Mesendoderm (in vitro differentiated cells): ENCODE data around the gene CRISPLD2.

Experiments used
- DNase-seq: peaks from one replicate; pipeline ENCODE4 v3.0.0; 2013
- H2AK5ac ChIP-seq: 2 replicates; pipeline ENCODE4 v1.6.1; 2013; ENCODE audit warnings: low read length, inconsistent platforms
- H2BK120ac ChIP-seq: 2 replicates; pipeline ENCODE4 v1.6.1; 2013; ENCODE audit warnings: low read depth, mild to moderate bottlenecking, low read length, moderate library complexity, mixed read lengths
- H2BK15ac ChIP-seq: replicated peaks from 2 replicates; pipeline ENCODE4 v1.6.1; 2013; ENCODE audit warnings: low read depth, mild to moderate bottlenecking, moderate library complexity
- H2BK5ac ChIP-seq: 2 replicates; pipeline ENCODE4 v1.6.1; 2013; ENCODE audit warnings: low read length, inconsistent platforms
- H3K18ac ChIP-seq: 2 replicates; pipeline ENCODE4 v1.6.1; 2013; ENCODE audit warnings: mild to moderate bottlenecking, low read length, mixed read lengths
- H3K23ac ChIP-seq: one replicate; pipeline ENCODE4 v1.6.1; 2013; ENCODE audit warnings: low read length
- H3K27ac ChIP-seq: 2 replicates; pipeline ENCODE4 v1.5.1; 2013; ENCODE audit warnings: low read depth, mild to moderate bottlenecking, inconsistent platforms, low read length, moderate library complexity
- H3K27me3 ChIP-seq: 2 replicates; pipeline ENCODE4 v1.6.1; 2013; ENCODE audit warnings: low read length, control low read depth, mild to moderate bottlenecking, inconsistent platforms; ENCODE audit not compliant: insufficient read depth, poor library complexity
- H3K36me3 ChIP-seq: 2 replicates; pipeline ENCODE4 v1.6.1; 2013; ENCODE audit warnings: low read length, inconsistent platforms; ENCODE audit not compliant: control insufficient read depth, insufficient read depth
- H3K4ac ChIP-seq: one replicate; pipeline ENCODE4 v1.6.1; 2013; ENCODE audit warnings: low read depth, mild to moderate bottlenecking, low read length, moderate library complexity
- H3K4me1 ChIP-seq: 2 replicates; pipeline ENCODE4 v1.6.1; 2013; ENCODE audit warnings: low read depth, low read length, inconsistent platforms; ENCODE audit not compliant: control insufficient read depth
- H3K4me2 ChIP-seq: 2 replicates; pipeline ENCODE4 v1.6.1; 2013; ENCODE audit warnings: low read length
- H3K4me3 ChIP-seq: 2 replicates; pipeline ENCODE4 v1.5.1; 2013; ENCODE audit warnings: mild to moderate bottlenecking, low read length
- H3K56ac ChIP-seq: one replicate; pipeline ENCODE4 v1.6.1; 2013; ENCODE audit warnings: low read length
- H3K79me1 ChIP-seq: 2 replicates; pipeline ENCODE4 v1.6.1; 2013; ENCODE audit warnings: low read length, inconsistent platforms
- H3K79me2 ChIP-seq: 2 replicates; pipeline ENCODE4 v1.6.1; 2013; ENCODE audit warnings: mild to moderate bottlenecking, low read length; ENCODE audit not compliant: control insufficient read depth, insufficient read depth
- H3K9ac ChIP-seq: 2 replicates; pipeline ENCODE4 v1.6.1; 2013; ENCODE audit warnings: low read length, inconsistent platforms
- H4K5ac ChIP-seq: one replicate; pipeline ENCODE4 v1.6.1; 2013; ENCODE audit warnings: low read length
- H4K8ac ChIP-seq: one replicate; pipeline ENCODE4 v1.6.1; 2013; ENCODE audit warnings: low read depth, mild to moderate bottlenecking, control low read depth, low read length, moderate library complexity
- WGBS: extraction: QIAGEN DNeasy Blood & Tissue Kit; methylation state at CpG from one replicate; pipeline ENCODE4 v1.1.7; 2013; ENCODE audit warnings: low lambda C conversion rate, missing lambda C conversion rate; ENCODE audit not compliant: insufficient coverage; ENCODE audit errors: extremely low coverage; 5-methylcytosine and 5-hydroxymethylcytosine counted together

Gene CRISPLD2

DNA sequence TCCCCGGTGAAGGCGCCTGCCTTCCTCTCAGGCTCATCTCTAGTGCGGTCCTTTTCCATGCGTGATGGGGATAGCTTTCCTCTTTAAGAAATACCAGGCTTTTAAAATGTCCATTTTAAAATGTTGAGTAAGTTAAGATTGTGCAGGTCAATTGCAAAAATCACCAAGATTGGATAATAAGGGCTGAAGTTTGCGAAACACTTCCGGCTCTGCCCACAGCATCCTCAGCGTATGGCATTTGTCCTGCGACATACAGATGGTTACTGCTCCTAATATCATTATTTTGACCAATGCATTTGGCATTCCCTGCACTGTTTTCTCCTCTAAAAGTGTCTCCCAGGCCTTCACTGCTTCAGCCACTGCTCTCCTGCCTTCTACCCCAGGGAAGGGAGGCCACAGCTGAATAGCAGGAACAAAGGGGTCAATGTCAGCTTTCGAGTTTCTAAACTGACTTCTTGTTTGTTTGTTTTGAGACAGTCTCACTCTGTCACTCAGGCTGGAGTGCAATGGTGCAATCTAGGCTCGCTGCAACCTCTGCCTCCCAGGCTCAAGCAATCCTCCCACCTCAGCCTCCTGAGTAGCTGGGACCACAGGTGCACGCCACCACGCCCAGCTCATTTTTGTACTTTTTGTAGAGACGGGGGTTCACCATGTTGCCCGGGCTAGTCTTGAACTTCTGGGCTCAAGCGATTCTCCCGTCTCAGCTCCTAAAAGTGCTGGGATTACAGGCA lies 91.9 kb downstream of the CRISPLD2 start:
- Histone ChIP-seq H3K79me2 (no peaks in the 10 kb centered on the region), H3K4me1 (no peaks in the 10 kb centered on the region), H3K27me3 (no peaks in the 10 kb centered on the region), H3K27ac (no peak overlapping the region), H3K9ac (no peak overlapping the region), H3K4me3 (no peak overlapping the region), H2BK15ac (no peak overlapping the region), H4K5ac (no peak overlapping the region), H2BK120ac (no peak overlapping the region), H3K18ac (no peak overlapping the region), H3K4ac (no peak overlapping the region), H2BK5ac (no peak overlapping the region), H4K8ac (no peak overlapping the region), H2AK5ac (no peak overlapping the region), H3K4me2 (no peak overlapping the region), H3K36me3 (no peaks in the 10 kb centered on the region), H3K23ac (no peak overlapping the region), H3K56ac (no peak overlapping the region), H3K79me1 (no peaks in the 10 kb centered on the region)
- no CpG with 5 or more reads among the region's 16 CpGs for WGBS
- DNase-seq: no peak

DNA sequence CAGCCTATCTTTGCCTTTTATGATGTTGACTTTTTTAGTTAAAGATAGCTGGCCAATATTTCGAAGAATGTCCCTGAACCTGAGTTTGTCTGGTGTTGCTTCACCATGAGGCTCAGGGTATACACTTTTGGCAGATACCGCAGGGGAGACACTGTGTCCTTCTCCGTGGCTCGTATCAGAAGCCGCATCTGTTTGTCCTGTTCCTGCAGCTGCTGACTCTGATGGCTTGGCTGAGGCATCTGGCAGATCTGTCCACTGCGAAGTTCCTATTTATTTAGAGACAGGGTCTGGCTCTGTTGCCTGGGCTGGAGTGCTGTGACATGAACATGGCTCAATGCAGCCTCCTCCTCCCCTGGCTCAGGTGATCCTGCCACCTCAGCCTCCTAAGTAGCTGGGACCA lies 93.5 kb downstream of the CRISPLD2 start:
- Histone ChIP-seq H2BK120ac (no peak overlapping the region), H3K4me3 (no peak overlapping the region), H3K79me2 (no peaks in the 10 kb centered on the region), H4K5ac (no peak overlapping the region), H2AK5ac (no peak overlapping the region), H3K4me2 (no peak overlapping the region), H2BK5ac (no peak overlapping the region), H3K27ac (no peak overlapping the region), H3K23ac (no peak overlapping the region), H3K4me1 (no peaks in the 10 kb centered on the region), H3K27me3 (no peaks in the 10 kb centered on the region), H4K8ac (no peak overlapping the region), H3K56ac (no peak overlapping the region), H3K4ac (no peak overlapping the region), H3K18ac (no peak overlapping the region), H2BK15ac (no peak overlapping the region), H3K79me1 (no peaks in the 10 kb centered on the region), H3K36me3 (no peaks in the 10 kb centered on the region), H3K9ac (no peak overlapping the region)
- DNase-seq: no peak
- no CpG with 5 or more reads among the region's 6 CpGs for WGBS

DNA sequence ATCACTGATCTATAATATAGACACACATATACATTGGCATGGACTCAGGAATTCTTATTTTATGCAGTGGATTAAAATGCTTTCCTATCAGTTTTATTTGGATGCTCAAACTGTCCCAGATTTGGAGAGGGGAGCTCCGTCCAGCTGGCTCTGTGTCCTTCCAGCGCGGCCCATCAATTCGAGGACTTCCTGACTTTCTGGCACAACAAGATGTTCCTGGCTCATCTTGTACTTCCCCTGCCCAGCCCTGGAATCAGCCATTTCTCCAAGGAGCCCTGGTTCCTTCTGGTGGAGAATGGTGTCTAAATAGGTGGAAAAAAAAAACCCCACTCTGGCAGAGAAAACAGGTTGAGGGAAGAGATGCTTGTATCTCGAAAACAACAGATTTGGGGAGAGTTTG lies 94.5 kb downstream of the CRISPLD2 start:
- DNase-seq: no peak
- H3K4me1 ChIP-seq: no peaks in the 10 kb centered on the region
- no peak overlapping the region for H3K4me3 ChIP-seq
- no CpG with 5 or more reads among the region's 5 CpGs for WGBS
- H3K18ac ChIP-seq: no peak overlapping the region
- no peak overlapping the region for H3K27ac ChIP-seq
- no peak overlapping the region for H4K8ac ChIP-seq
- H3K4ac ChIP-seq: no peak overlapping the region
- H2AK5ac ChIP-seq: no peak overlapping the region
- no peak overlapping the region for H3K4me2 ChIP-seq
- H3K9ac ChIP-seq: no peak overlapping the region
- no peak overlapping the region for H2BK120ac ChIP-seq
- H3K27me3 ChIP-seq: no peaks in the 10 kb centered on the region
- no peak overlapping the region for H3K23ac ChIP-seq
- no peak overlapping the region for H2BK5ac ChIP-seq
- no peaks in the 10 kb centered on the region for H3K36me3 ChIP-seq
- H4K5ac ChIP-seq: no peak overlapping the region
- no peaks in the 10 kb centered on the region for H3K79me1 ChIP-seq
- H3K79me2 ChIP-seq: no peaks in the 10 kb centered on the region
- H2BK15ac ChIP-seq: no peak overlapping the region
- no peak overlapping the region for H3K56ac ChIP-seq

DNA sequence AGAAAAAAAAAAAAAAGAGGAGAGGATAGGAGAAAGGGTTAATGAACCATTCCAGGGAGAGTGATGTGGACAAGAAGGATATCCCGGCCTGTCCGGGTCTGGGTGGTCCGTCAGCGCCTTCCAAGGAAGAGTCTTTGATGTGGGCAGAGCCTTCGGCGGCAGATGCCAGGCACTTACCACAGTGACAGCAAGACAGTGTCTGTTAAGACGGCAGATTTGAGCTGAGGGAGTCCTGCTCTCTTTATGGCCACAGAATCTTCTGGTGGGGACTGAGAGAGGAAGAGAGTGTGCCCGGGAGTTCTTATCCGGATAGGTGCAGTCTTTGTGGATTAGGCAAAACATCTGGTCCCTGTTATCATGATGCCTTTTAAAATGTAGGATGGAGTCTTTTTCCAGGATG lies 96.4 kb downstream of the CRISPLD2 start:
- no peaks in the 10 kb centered on the region for H3K27me3 ChIP-seq
- no CpG with 5 or more reads among the region's 9 CpGs for WGBS
- H3K56ac ChIP-seq: no peak overlapping the region

DNA sequence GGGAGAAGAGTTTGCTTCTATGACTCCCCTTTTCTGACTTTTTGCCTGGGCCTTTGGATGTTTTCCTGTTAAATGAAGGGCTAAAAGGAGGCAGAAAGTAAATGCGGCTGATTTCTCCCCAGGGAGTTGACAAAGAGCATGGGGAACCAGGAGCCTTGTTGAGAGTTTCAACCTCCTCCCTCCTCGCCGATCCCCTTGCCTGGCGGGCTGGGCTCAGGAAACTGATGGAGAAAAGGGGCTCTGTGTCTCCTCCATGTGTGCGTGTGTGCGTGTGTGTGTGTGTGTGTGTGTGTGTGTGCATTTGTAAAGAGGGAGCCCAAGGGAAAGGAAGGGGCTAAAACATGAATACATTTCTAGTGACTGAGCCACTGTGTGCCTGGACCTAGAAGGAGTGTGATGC lies 97.1 kb downstream of the CRISPLD2 start:
- Histone ChIP-seq H3K4me2 (no peak overlapping the region), H3K36me3 (no peaks in the 10 kb centered on the region), H3K4me1 (no peaks in the 10 kb centered on the region), H2AK5ac (no peak overlapping the region), H3K23ac (no peak overlapping the region), H3K27ac (no peak overlapping the region), H3K9ac (no peak overlapping the region), H3K79me2 (no peaks in the 10 kb centered on the region), H3K79me1 (no peaks in the 10 kb centered on the region), H2BK15ac (no peak overlapping the region), H3K18ac (no peak overlapping the region), H2BK5ac (no peak overlapping the region), H2BK120ac (no peak overlapping the region), H3K56ac (no peak overlapping the region), H3K27me3 (no peaks in the 10 kb centered on the region), H3K4ac (no peak overlapping the region), H3K4me3 (no peak overlapping the region), H4K5ac (no peak overlapping the region), H4K8ac (no peak overlapping the region)
- DNase-seq: no peak
- no CpG with 5 or more reads among the region's 6 CpGs for WGBS

More for the DNA sequence above, 96.4 kb downstream of the CRISPLD2 start:
- Histone ChIP-seq H3K4ac (no peak overlapping the region), H2BK5ac (no peak overlapping the region), H3K79me1 (no peaks in the 10 kb centered on the region), H4K8ac (no peak overlapping the region), H3K27ac (no peak overlapping the region), H3K18ac (no peak overlapping the region), H3K4me1 (no peaks in the 10 kb centered on the region), H4K5ac (no peak overlapping the region), H2BK120ac (no peak overlapping the region), H3K9ac (no peak overlapping the region), H3K4me3 (no peak overlapping the region), H3K4me2 (no peak overlapping the region), H2AK5ac (no peak overlapping the region), H3K79me2 (no peaks in the 10 kb centered on the region), H3K23ac (no peak overlapping the region), H3K36me3 (no peaks in the 10 kb centered on the region), H2BK15ac (no peak overlapping the region)
- DNase-seq: no peak

DNA sequence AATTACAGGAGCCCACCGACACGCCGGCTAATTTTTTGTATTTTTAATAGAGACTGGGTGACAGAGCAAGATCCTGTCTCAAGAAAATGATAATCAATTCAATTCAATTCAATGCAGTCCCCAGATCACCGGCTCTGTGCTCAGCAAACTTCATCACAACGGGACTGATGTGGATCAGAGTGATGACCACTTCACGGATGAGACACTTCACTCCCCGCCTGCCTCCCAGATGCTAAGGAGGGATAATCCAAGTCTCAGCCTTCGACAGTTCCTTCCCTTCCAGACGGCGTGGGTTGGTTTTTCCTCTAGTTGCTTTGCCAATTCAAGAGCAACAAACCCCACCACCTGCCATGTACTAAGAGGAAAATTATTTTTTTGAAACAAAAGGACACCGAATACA lies 97.7 kb downstream of the CRISPLD2 start:
- no peak overlapping the region for H3K4me3 ChIP-seq
- H3K23ac ChIP-seq: no peak overlapping the region
- H2BK120ac ChIP-seq: no peak overlapping the region
- no peaks in the 10 kb centered on the region for H3K79me1 ChIP-seq
- H3K27ac ChIP-seq: no peak overlapping the region
- H2BK15ac ChIP-seq: no peak overlapping the region
- no peaks in the 10 kb centered on the region for H3K27me3 ChIP-seq
- no CpG with 5 or more reads among the region's 11 CpGs for WGBS
- no peak overlapping the region for H2AK5ac ChIP-seq
- H2BK5ac ChIP-seq: no peak overlapping the region
- H3K4me1 ChIP-seq: no peaks in the 10 kb centered on the region
- no peak overlapping the region for H4K8ac ChIP-seq
- no peaks in the 10 kb centered on the region for H3K79me2 ChIP-seq
- no peak overlapping the region for H3K18ac ChIP-seq
- no peak overlapping the region for H3K4ac ChIP-seq
- no peak overlapping the region for H4K5ac ChIP-seq
- DNase-seq: no peak
- H3K4me2 ChIP-seq: no peak overlapping the region
- no peaks in the 10 kb centered on the region for H3K36me3 ChIP-seq
- H3K56ac ChIP-seq: no peak overlapping the region
- no peak overlapping the region for H3K9ac ChIP-seq
